NCI-H2029 (cell line): ENCODE results near the gene THRB.

Source experiments
- DNase-seq: peaks from one replicate; lab custom pipeline; 2025; lab: John Stamatoyannopoulos, UW

Gene THRB

GRCh38 chr3:24264748-24265158 is 229.9 kb downstream of the THRB start:
- peak; percentile 8 for DNase-seq

- no peak for DNase-seq
Observed at GRCh38 chr3:24264011-24264410, 230.6 kb downstream of the THRB start.

- DNase-seq: no peak
Observed at GRCh38 chr3:24263069-24263668, 231.5 kb downstream of the THRB start.

- no peak for DNase-seq
Observed at GRCh38 chr3:24261521-24261920, 233.1 kb downstream of the THRB start.

GRCh38 chr3:24259901-24260512 is 234.6 kb downstream of the THRB start:
- DNase-seq: no peak

GRCh38 chr3:24258727-24259600 is 235.7 kb downstream of the THRB start:
- no peak for DNase-seq

- DNase-seq: no peak
Observed at GRCh38 chr3:24258260-24258659, 236.4 kb downstream of the THRB start.

- DNase-seq: no peak
Observed at GRCh38 chr3:24255414-24255813, 239.2 kb downstream of the THRB start.

- no peak for DNase-seq
Observed at GRCh38 chr3:24254649-24255048, 240.0 kb downstream of the THRB start.

- DNase-seq: no peak
Observed at GRCh38 chr3:24253336-24253735, 241.3 kb downstream of the THRB start.

- DNase-seq: no peak
Observed at GRCh38 chr3:24249523-24249922, 245.1 kb downstream of the THRB start.

GRCh38 chr3:24245056-24245455 is 249.6 kb downstream of the THRB start:
- DNase-seq: no peak

GRCh38 chr3:24244491-24244890 is 250.2 kb downstream of the THRB start:
- DNase-seq: no peak

- no peak for DNase-seq
Observed at GRCh38 chr3:24242012-24242698, 252.5 kb downstream of the THRB start.

GRCh38 chr3:24240306-24240705 is 254.3 kb downstream of the THRB start:
- DNase-seq: no peak

GRCh38 chr3:24237971-24238706 is 256.5 kb downstream of the THRB start:
- peak; percentile 62 for DNase-seq

GRCh38 chr3:24235121-24235520 is 259.5 kb downstream of the THRB start:
- DNase-seq: peak; percentile 15

GRCh38 chr3:24232784-24233183 is 261.9 kb downstream of the THRB start:
- no peak for DNase-seq

GRCh38 chr3:24229468-24230221 is 265.0 kb downstream of the THRB start:
- no peak for DNase-seq

- DNase-seq: no peak
Observed at GRCh38 chr3:24227635-24228034, 267.0 kb downstream of the THRB start.

- no peak for DNase-seq
Observed at GRCh38 chr3:24226397-24226796, 268.3 kb downstream of the THRB start.
